ENCODE results near the gene TRIP4.
"Not testable (repeated sequence)": the region's sequence is repeated elsewhere in the genome, so short reads cannot be mapped to it uniquely, and the experiment has no call there.

Gene TRIP4

DNA sequence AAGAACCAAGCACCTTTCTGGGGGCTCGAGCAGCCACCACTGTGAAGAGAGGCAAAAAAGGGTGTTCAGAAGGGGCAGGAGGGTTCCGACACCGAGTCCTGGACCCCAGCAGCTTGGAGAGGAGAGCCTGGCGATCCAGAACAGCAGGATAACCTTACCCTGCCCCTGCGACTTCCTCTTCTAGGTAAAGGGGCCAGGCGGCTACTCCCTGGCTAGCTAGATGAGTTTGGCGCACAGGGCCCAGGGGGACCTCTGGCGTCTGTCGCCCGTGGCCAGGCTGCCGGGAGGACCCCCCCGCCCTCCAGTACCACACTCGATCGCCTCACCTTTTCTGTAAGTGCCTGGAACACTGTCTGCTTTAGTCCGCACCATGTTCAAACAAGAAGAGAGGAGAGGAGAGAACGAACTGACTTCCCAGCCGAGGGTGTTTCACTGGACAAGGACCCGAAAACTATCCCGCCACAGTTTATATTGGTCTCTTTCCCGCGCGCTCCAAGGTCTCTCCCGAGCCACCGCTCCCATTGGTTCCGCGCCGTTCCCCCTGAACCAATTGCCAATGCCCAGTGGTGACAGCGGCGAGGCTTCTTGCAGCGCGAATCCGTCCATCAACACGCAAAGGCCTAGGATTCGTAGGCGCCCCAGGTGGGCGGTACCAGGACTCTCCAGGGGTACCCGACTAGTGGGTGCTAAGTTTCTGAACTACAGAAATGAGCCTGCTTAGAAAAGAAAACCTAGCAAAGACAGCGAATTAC is 6.5 kb upstream of the TRIP4 start, which contains the start of gene PCLAF:
Gene PCLAF, minus strand, starts transcription at position 442 of the 752 bp plus-strand sequence. Its CDS starts 70 bp downstream, at position 372.
- peak; percentile 74 to 82 for DNase-seq (ENCODE audit: low read depth in 1 of 2, low spot score in 1 of 2)

DNA sequence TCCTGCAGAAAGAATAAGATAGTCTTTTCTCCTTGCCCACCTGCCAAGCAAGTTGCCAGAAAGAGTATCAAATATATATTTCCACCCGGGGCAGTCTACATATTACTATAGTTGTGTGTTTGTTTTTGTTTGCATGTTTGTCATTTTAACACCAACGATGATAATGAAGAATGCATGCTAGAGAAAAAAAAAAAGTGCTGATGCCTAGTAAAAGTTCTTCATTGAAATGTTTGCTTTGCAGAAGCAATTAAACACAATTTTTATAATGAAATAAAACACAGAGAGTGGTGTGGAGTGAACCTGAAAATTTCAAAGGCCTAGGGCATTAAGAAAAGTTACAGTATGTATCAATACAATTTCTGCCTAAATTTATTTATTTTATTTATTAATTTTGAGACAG is 3.9 kb upstream of the TRIP4 start:
- DNase-seq (ENCODE audit: low read depth in 1 of 2, low spot score in 1 of 2), result no peak

DNA sequence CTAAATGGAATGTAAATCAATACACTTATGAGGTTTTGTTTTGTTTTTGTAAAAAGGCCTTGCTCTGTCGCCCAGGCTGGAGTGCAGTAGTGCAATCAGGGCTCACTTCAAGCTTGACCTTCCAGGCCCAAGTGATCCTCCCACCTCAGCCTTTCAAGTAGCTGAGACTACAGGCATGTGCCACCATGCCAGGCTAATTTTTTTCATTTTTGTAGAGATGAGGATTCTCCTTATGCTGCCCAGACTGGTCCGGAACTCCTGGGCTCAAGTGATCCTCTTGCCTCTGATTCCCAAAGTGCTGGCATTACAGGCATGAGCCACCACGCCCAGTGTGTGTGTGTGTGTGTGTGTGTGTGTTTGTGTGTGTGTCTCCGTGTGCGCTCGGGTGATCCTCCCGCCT is 1.3 kb upstream of the TRIP4 start:
- no peak for DNase-seq (ENCODE audit: low read depth in 1 of 2, low spot score in 1 of 2)

DNA sequence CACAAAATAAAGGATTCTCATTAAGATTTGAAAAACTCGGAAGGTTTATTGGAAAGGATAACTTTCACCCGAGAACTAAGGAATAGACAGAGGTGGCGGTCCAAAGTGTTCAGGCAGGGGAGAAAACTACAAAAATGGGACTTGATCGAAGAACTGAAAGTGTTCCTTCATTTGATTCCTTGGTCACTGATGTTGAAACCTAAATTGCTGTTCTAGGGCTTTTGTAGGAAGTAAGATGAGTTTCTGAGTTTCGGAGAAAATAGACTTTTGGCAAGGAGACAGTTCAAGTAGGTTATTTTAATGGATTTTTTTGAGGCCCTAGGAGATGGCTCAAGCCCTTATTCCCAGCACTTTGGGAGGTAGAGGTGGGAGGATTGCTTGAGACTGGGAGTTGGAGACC is 1.4 kb downstream of the TRIP4 start:
- no peak for DNase-seq (ENCODE audit: low read depth in 1 of 2, low spot score in 1 of 2)

DNA sequence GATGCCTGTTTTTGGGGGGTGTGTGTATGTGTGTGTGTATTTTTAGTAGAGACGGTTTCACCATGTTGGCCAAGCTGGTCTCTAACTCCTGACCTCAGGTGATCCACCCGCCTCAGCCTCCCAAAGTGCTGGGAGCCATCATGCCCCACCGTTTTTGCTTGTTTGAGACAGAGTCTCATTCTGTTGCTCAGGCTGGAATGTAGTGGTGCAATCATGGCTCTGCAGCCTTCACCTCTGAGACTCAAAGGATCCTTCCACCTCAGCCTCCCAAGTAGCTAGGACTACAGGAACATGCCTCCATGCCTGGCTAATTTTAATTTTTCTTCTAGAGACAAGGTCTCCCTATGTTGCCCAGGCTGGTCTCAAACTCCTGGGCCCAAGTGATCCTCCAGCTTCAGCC is 4.8 kb downstream of the TRIP4 start:
- not testable (repeated sequence) for DNase-seq (ENCODE audit: low read depth in 1 of 2, low spot score in 1 of 2)

DNA sequence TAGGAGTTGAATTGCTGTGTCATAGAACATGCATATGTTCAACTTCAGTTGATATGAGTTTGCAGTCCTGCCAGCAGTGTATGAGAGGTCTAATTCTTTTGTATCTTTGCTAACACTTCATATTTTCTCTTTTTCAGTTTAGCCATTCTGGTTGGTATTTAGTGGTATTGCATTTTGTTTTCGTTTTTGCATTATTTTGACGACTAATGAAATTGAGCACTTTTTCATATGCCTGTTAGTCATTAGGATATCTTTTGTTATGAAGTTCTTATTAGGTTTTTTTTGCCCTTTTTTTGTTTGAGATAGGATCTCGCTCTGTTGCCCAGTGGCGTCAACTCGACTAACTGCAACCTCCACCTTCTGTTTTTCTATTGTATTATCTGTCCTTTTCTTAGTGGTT is 9.2 kb downstream of the TRIP4 start:
- no peak for DNase-seq (ENCODE audit: low read depth in 1 of 2, low spot score in 1 of 2)

DNA sequence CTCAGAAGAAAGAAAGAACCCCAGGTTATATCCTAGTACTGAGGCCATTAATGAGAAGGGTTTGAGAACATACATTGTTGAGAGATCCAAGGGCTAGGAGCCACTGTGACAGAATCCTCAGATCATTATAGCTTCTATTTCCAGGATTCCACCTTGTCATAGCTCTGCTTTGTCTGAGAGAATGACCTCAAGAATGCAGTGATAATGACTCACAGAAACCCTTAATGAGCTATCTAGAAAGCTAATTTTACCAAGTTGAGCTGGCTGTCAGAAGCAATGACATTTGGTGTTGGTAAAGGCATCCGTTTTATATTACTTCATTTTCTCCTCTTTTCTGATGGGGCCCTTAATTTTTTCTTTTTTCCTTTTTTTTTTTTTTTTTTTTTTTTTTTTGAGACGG is 10.9 kb downstream of the TRIP4 start:
- no peak for DNase-seq (ENCODE audit: low read depth in 1 of 2, low spot score in 1 of 2)

DNA sequence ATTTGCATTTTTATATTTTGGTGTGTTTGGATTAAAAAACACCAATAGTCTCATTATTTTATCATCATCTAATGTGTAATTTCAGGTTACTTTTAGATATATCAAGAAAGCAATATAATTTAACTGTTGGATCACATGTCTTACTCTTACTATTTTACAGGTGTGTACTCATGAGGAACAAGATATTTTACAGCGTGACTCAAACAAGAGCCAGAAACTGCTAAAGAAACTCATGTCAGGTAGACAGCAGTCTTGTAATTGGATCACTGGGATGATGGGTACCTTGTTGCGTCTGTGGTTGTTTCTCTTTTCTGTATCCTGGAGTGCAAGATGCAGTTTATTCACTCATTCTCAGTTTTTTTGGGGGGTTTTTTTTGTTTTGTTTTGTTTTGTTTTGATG is 12.9 kb downstream of the TRIP4 start:
- no peak for DNase-seq (ENCODE audit: low read depth in 1 of 2, low spot score in 1 of 2)

DNA sequence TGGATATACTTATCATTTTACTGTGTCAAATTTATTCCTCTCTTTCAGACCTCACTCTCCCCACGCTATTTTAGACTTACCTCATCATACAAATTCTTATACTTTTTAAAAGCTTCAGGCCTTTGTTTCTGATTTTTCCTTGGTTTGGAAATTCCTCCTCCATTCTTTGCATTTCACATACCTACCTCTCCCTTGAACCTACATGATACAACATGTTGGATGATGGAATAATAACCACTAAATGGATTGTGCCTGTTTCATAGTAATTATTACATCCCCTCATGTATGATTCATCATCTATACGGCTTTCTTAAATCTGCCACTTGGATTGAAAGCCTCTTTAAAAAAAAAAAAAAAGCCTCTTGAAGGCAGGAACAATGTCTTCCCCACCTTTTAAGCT is 24.6 kb downstream of the TRIP4 start:
- no peak for DNase-seq (ENCODE audit: low read depth in 1 of 2, low spot score in 1 of 2)

DNA sequence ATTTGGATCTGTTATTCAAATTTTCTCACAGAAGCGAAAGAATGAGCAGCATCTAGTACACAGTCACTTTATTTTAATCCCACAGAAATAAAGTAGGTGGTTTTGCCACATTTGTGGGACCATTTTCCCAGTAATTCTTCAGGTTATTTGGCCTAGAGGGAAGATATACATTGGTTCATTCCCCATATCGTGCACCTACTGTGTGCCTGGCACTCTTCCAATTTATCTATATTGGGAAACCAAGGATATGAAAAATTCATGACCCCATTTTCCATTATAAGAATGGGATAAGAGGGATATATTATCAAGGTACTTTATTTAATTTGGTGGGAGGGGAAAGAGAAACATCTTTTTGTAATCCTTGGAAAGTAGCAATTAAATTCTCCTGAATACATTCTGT is 35.1 kb downstream of the TRIP4 start:
- no peak for DNase-seq (ENCODE audit: low read depth in 1 of 2, low spot score in 1 of 2)

DNA sequence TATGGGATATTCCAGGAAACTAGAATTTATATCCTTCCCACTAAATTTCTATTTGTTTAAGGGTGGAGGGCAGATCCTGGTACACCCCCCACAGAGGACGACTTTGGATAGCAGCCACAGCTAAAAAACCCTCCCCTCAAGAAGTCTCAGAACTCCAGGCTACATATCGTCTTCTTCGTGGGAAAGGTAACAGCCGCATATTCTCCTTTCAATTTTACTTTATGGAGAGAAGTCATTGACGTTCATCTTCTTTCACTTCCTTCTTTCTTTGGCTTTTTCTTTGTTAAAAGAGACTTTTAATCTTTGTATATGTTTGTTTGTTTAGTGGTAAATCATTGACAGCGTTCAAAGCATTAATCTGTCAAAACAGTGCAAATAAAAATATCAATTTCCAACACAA is 36.3 kb downstream of the TRIP4 start:
- no peak for DNase-seq (ENCODE audit: low read depth in 1 of 2, low spot score in 1 of 2)

DNA sequence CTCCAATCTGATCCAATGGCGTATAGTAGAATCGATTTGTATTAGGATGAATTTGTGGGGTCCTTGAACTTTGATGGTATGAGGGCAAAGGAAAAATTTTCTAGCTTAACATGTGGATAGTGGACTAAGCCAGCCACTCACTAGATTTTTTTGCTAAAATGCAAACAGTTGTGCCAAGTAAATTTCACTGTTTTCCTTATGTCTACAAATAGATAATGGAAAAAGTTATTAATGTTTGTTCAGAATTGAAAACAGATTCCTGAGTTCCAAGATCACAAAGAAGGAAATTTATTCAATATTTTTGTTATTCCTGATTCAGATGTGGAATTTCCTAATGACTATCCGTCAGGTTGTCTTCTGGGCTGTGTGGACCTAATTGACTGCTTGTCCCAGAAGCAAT is 37.6 kb downstream of the TRIP4 start:
- DNase-seq (ENCODE audit: low read depth in 1 of 2, low spot score in 1 of 2), result no peak

DNA sequence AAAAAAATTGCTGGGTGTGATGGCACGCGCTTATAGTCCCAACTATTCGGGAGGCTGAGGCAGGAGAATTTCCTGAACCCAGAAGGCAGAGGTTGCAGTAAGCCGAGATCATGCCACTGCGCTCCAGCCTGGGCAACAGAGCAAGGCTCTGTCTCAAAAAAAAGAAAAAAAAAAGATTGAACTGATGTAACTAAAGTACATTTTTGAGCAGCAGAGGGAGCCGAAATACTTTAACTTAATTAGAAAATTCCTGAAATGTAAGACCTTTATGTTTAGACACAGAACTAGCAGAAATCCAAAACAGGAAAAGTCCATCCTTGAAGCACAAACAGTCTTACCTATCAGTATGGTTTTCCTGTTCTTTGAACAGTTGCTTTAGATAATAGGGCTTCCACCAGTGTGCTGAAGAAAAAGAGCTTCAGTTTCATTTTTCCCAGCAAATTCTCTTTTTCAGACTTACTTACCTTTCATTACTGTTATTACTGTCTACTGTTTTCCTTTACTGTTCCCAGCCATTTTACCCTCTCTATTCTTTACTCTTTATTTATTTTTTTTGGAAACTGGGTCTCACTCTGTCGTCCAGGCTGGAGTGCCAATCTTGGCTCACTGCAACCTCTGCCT is 39.3 kb downstream of the TRIP4 start:
- no peak for DNase-seq (ENCODE audit: low read depth in 1 of 2, low spot score in 1 of 2)

DNA sequence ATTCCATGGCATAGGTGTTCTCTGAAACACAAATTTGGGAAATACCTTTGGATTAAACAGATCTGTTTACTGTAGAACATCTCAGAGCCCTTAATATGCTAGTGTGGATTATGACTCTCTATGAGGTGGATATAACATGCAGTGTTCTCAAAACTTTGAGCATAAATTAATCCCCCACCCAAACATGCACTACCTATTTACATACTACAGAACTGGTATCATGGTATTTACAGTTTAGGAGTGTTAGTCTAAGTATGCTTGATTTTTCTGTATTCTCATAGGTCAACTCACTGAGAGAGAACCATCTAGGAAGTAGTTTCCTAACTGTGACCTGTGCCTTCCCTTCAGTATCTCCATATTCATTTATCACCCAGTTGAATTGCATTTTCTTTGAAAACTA is 41.8 kb downstream of the TRIP4 start:
- no peak for DNase-seq (ENCODE audit: low read depth in 1 of 2, low spot score in 1 of 2)

DNA sequence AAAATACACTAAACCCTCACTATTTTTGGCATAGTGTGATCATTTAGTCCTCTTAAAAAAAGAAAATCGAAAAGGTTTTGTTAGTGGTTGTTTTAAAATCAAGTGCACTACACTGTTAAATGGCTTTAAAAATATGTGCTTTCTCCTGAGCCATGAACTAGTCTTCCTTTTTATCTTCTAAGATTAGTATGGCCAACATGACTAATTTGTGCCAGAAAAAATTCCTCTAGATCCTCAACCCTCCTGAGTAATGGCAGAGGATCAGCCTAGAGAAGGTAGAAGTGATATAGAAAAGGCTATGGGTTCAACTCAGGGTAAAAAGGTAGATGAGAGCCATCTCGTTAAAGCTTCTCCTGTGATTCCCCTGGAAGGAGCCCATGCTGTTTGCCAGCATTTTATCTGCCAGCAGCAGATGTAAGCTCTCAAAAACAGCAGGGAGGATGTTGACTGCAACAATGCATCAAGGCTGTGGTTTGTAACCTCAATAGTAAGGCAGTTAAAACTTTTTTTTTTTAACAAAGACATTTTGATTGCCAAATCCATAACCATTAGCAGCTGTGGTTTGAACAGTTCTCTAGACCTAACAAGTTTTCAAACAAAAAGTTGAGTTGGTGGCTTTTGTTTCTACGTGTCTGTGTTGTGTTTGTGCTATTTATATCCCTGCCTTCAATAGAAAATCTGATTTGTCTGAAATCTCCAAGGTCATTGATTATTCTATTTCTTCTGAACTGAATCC is 42.5 kb downstream of the TRIP4 start:
- peak in 1 of 2 donors; percentile 2 for DNase-seq (ENCODE audit: low read depth in 1 of 2, low spot score in 1 of 2)

DNA sequence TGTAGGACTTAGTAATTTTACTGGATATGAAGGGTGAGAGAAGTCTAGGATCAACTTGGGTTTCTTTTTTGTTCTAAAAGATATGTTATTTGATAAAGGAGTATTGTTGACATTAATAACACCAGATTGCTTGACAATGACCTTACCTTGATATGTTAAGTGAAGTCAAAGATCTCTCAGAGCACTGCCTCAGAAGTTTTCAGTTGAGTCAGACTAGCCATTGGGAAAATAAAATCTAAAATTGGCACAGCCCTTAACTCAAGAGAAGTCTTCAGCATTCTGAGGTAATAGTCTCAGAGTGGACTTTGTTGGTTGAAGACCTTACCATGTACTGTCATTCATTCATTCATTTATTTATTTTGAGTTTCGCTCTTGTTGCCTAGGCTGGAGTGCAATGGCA is 50.3 kb downstream of the TRIP4 start:
- DNase-seq (ENCODE audit: low read depth in 1 of 2, low spot score in 1 of 2), result no peak

DNA sequence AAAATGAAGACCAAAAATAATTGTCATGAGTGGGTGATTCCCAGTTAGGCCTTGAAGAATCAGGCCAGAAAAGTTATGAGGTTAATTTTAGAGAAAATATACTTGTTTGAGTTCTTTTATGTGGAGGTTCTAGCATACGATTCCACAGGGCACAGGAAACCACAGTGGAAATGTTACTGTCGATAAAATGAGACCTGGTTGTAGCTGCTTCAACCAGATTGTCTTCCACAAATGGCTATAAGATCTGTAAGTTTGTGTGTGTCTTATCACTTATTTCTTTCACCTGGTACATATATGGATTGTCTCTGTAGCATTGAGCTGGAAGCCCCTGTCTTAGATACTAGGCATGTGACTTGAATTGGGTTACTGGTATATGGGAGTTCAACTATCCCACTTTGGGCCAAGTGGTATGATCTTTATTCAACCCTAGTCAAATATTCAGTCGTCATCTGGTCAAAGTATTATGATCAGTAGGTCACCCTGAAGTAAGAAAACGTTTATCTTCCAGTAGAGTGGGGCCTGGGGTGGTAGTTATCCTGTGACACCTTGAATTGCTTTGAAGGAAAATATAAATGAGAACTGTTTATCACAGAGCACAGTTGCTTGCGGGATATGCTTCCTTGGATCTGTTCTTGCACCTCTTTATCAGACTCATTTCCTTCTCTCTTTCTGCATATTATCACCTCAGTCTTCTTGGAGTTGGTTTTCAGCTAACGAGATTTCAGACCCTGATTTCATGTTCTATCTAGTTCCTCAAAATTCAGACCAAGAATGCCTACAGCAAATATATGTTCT is 51.2 kb downstream of the TRIP4 start:
- DNase-seq (ENCODE audit: low read depth in 1 of 2, low spot score in 1 of 2), result no peak

DNA sequence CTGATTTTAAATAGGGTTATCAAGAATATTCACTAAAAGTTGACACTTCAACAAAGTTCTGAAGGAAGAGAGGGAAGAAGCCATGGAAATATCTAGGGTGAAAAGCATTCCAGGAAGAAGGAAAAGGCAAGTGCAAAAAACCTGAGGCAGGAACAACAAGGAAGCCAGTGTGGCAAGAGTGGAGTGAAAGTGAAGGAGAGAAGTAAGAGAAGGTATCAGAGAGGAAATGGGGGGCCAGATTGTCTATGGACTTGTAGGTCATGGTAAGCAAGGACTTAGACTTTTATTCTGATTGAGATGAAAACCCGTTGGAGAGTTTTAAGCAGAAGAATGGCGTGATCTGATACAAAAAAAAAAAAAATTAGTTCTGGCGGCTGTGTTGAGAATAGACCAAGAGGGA is 54.2 kb downstream of the TRIP4 start:
- DNase-seq (ENCODE audit: low read depth in 1 of 2, low spot score in 1 of 2), result no peak

DNA sequence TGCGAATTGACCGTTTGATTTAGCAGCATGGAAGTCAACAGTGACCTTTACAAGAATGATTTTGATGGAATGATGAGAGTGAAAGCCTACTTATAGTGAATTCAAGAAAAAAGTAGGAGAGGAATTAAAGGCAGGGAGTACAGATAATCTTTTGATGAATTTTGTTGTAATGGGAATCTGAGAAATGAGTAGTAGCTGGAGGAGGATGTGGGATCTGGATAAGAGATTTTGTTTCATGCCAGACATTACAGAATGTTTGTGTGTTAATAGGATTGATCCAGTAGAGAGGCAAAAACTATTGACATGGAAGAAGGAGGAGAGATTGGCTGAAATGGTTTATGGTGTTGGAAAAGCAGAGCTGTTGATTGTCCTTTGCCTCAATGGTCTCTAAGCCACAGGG is 55.4 kb downstream of the TRIP4 start:
- DNase-seq (ENCODE audit: low read depth in 1 of 2, low spot score in 1 of 2), result no peak

DNA sequence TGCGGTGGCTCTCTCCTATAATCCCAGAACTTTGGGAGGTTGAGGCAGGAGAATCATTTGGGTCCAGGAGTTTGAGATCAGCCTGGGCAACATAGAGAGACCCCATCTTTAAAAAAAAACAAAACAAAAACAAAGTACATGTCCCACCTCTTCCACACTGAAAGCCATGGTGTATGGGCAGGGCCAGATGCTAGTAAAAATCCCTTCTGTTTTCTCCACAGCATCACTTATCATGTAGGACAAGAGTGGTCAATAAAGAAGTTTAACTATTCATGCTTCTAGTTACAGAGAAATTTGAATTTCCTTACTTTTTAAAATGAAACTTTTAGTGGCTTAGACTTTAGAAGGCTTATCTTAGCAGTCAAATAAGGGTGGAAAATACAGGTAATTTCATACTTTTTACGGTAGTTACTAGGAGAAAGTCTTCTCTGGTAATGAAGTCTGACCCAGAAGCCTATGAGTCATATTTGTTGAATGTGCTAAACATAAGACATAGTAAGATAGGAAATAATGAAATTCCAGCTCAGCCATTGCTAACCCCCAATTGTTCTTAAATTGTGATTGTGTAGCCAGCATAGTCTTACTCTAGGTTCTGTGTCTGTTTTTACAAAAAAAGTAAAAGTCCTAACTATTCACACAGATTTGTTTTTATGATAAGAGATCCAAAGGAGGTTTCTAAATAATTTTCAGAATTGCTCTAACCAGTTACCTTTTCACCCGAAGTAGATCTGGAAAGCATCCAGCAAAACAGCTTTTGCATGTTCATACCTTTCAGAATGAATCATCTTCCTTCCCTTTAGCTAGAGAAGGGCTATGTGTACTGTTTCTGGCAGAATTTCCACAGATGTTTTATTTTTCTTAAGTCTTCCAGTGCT is 56.3 kb downstream of the TRIP4 start:
- DNase-seq (ENCODE audit: low read depth in 1 of 2, low spot score in 1 of 2), result no peak

DNA sequence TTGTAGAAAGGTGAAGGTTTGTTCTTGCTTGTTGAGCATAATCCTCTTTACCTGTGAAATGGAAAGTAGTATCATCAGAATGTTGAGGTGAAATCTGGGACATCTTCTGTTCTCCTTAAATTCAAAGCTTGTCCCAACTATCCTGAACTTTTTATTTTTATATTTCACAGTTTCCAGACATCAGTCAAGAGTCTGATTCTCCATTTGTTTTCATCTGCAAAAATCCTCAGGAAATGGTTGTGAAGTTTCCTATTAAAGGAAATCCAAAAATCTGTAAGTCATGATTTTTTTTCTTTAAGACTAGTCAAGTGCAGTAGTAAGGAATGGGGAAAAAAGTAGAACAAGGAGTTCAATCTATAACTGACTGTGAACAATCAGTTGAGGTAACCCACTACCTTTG is 57.2 kb downstream of the TRIP4 start:
- no peak for DNase-seq (ENCODE audit: low read depth in 1 of 2, low spot score in 1 of 2)
